NCI-H2171 (cell line): Measurements from ENCODE around the gene SLC35A3.

Source experiments
- DNase-seq: peaks from one replicate; lab custom pipeline; 2025; lab: John Stamatoyannopoulos, UW

SLC35A3 gene

DNA sequence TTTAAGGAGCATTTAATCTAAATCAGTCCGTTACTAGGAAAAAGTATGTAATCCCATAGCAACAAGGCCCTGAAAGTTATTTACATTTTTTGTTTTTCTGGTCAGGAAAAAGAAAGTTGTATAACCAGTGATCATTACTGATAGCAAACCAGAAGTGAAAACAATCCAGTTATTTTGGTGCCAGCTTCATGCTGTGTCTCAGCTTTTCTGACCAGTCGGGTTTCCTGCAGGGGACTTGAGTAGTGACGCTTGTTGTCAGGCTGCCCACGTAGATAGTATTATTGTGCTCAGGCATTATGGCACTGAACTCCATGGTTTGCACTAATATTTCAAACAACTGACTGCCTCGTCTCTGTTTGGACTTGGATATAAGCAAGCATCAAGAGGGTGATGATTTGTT lies 107.7 kb downstream of the SLC35A3 start:
- no peak for DNase-seq

DNA sequence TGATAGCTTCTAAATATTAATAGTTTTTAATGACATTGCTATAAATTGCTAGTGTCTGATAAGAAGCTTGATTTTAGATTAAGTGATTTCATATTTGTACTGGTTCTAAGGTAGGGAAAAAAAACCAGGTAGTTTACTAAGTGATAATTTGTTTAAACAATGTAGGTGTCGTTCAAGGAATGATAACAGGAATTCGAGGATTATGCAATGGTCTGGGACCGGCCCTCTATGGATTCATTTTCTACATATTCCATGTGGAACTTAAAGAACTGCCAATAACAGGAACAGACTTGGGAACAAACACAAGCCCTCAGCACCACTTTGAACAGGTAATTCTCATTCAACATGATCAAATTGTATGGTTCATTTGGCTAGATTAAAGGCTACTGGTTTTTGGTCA lies 110.5 kb downstream of the SLC35A3 start:
- no peak for DNase-seq
